HEK293 (cell line): ENCODE results near the gene RANBP3L.

Source experiments
- REPIN1 ChIP-seq: fragments of 450-650 bp; formaldehyde crosslinking; IDR thresholded peaks from 2 replicates; pipeline ENCODE4 v1.5.1; 2017; ENCODE audit warnings: missing biosample characterization, missing genetic modification characterization, low read depth
- SCRT1 ChIP-seq: fragments of 450-650 bp; formaldehyde crosslinking; IDR thresholded peaks from 2 replicates; pipeline ENCODE4 v1.5.1; 2016; ENCODE audit warnings: missing biosample characterization, missing genetic modification characterization, borderline replicate concordance
- ZBTB8A ChIP-seq: fragments of 450-650 bp; formaldehyde crosslinking; IDR thresholded peaks from 2 replicates; pipeline ENCODE4 v1.5.1; 2016; ENCODE audit warnings: missing biosample characterization, missing genetic modification characterization
- ZNF112 ChIP-seq: fragments of 450-650 bp; formaldehyde crosslinking; IDR thresholded peaks from 2 replicates; pipeline ENCODE4 v1.5.0; 2017; ENCODE audit warnings: missing biosample characterization, missing genetic modification characterization
- ZNF2 ChIP-seq: fragments of 450-650 bp; formaldehyde crosslinking; IDR thresholded peaks from 2 replicates; pipeline ENCODE4 v1.5.1; 2016; ENCODE audit warnings: missing biosample characterization, missing genetic modification characterization
- ZNF248 ChIP-seq: fragments of 450-650 bp; formaldehyde crosslinking; IDR thresholded peaks from 2 replicates; pipeline ENCODE4 v1.5.1; 2017; ENCODE audit warnings: missing biosample characterization, missing genetic modification characterization
- ZNF350 ChIP-seq: fragments of 450-650 bp; formaldehyde crosslinking; IDR thresholded peaks from 2 replicates; pipeline ENCODE4 v1.5.0; 2017; ENCODE audit warnings: missing biosample characterization, mild to moderate bottlenecking, missing genetic modification characterization
- ZNF600 ChIP-seq: fragments of 450-650 bp; formaldehyde crosslinking; IDR thresholded peaks from 2 replicates; pipeline ENCODE4 v1.5.1; 2016; ENCODE audit warnings: missing biosample characterization, missing genetic modification characterization
- ZNF76 ChIP-seq: fragments of 450-650 bp; formaldehyde crosslinking; IDR thresholded peaks from 2 replicates; pipeline ENCODE4; 2016; ENCODE audit warnings: low read depth, missing biosample characterization, missing genetic modification characterization, borderline replicate concordance
- TF ChIP-seq, protein P1 (sequence below): fragments of 450-650 bp; formaldehyde crosslinking; IDR thresholded peaks from 2 replicates; pipeline ENCODE4 v1.5.1; 2016; ENCODE audit warnings: missing biosample characterization, missing genetic modification characterization
- TF ChIP-seq, protein P2 (sequence below): fragments of 450-650 bp; formaldehyde crosslinking; IDR thresholded peaks from 2 replicates; pipeline ENCODE4 v1.5.1; 2016; ENCODE audit warnings: missing biosample characterization, missing genetic modification characterization

DNA sequence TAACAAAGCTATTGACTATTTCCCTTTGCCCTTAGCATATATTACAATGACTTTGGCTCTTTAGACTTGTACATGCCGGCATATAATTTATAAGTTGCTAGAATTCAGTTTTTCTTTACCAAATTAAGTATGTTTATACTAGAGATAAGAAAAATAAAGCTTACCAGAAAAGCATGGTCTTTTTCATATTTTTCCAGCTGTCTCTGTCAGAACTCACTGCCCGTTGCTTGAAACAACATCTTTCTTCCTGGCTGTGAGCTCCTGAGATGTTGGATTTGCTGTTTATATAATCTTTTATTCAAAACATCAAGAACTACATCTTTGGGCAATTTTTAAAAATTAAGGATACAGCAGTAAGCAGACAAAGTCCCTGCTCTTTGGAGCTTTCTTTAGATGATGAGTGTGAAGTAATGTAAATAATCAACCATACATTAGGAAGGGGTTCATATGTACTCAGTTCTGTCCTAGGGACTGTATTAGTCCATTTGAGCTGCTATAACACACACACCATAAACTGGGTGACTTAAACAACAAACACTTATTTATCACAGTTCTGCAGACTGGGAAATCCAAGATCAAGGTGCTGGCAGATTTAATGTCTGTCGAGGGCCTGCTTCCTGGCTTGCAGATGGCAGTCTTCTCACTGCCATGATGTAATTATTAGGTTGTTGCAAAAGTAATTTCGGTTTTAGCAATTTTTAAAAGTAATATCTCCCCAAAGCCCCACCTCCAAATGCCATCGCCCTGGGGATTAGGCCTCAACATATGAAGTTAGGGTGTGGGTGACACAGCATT, 45.4 kb upstream of the RANBP3L start:
- no peak for TF ChIP-seq ZNF112
- TF ChIP-seq ZBTB8A = no peak
- TF ChIP-seq, protein P1, sequence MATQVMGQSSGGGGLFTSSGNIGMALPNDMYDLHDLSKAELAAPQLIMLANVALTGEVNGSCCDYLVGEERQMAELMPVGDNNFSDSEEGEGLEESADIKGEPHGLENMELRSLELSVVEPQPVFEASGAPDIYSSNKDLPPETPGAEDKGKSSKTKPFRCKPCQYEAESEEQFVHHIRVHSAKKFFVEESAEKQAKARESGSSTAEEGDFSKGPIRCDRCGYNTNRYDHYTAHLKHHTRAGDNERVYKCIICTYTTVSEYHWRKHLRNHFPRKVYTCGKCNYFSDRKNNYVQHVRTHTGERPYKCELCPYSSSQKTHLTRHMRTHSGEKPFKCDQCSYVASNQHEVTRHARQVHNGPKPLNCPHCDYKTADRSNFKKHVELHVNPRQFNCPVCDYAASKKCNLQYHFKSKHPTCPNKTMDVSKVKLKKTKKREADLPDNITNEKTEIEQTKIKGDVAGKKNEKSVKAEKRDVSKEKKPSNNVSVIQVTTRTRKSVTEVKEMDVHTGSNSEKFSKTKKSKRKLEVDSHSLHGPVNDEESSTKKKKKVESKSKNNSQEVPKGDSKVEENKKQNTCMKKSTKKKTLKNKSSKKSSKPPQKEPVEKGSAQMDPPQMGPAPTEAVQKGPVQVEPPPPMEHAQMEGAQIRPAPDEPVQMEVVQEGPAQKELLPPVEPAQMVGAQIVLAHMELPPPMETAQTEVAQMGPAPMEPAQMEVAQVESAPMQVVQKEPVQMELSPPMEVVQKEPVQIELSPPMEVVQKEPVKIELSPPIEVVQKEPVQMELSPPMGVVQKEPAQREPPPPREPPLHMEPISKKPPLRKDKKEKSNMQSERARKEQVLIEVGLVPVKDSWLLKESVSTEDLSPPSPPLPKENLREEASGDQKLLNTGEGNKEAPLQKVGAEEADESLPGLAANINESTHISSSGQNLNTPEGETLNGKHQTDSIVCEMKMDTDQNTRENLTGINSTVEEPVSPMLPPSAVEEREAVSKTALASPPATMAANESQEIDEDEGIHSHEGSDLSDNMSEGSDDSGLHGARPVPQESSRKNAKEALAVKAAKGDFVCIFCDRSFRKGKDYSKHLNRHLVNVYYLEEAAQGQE (tag by site-specific recombination) = no peak
- TF ChIP-seq, protein P2, sequence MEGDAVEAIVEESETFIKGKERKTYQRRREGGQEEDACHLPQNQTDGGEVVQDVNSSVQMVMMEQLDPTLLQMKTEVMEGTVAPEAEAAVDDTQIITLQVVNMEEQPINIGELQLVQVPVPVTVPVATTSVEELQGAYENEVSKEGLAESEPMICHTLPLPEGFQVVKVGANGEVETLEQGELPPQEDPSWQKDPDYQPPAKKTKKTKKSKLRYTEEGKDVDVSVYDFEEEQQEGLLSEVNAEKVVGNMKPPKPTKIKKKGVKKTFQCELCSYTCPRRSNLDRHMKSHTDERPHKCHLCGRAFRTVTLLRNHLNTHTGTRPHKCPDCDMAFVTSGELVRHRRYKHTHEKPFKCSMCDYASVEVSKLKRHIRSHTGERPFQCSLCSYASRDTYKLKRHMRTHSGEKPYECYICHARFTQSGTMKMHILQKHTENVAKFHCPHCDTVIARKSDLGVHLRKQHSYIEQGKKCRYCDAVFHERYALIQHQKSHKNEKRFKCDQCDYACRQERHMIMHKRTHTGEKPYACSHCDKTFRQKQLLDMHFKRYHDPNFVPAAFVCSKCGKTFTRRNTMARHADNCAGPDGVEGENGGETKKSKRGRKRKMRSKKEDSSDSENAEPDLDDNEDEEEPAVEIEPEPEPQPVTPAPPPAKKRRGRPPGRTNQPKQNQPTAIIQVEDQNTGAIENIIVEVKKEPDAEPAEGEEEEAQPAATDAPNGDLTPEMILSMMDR (tag by site-specific recombination) = no peak
- no peak for TF ChIP-seq ZNF76
- TF ChIP-seq ZNF248 (tag by site-specific recombination) = no peak
- no peak for TF ChIP-seq REPIN1 (tag by site-specific recombination)
- no peak for TF ChIP-seq ZNF350 (tag by site-specific recombination)
- no peak for TF ChIP-seq ZNF600 (tag by site-specific recombination)
- TF ChIP-seq ZNF2 (tag by site-specific recombination) = no peak
- no peak for TF ChIP-seq SCRT1 (tag by site-specific recombination)
